HEK293 (cell line): Measurements from ENCODE around the gene SLC8A1.
A peak's percentile ranks its signal among the peaks of the same experiment; 100 is the strongest.

ENCODE experiments used
- CTCF ChIA-PET: fragments of 350-600 bp; formaldehyde crosslinking; extraction: SDS; loops from one replicate; lab custom pipeline; 2021; ENCODE audit warnings: antibody characterized with exemption; lab: Yijun Ruan, JAX
- POLR2A ChIA-PET: fragments of 300-600 bp; formaldehyde crosslinking; extraction: SDS; loops from one replicate; lab custom pipeline; 2020; ENCODE audit warnings: antibody characterized with exemption, inconsistent platforms; lab: Yijun Ruan, JAX
- H3K27ac ChIP-seq: fragments of 200-500 bp; sonication (Bioruptor generic); 2 replicates; pipeline ENCODE4 v1.5.1; 2014; ENCODE audit warnings: low read depth, low read length, control low read depth, inconsistent platforms; ENCODE audit errors: extremely low read depth
- H3K36me3 ChIP-seq, 2 experiments: fragments of 200-500 bp in 1 of 2; sonication (Bioruptor generic) in 1 of 2; 1 replicate in 1 of 2; 2 replicates in 1 of 2; pipeline ENCODE4 v1.5.1; 2014 to 2017; ENCODE audit warnings: inconsistent platforms in 2 of 2, low read length in 2 of 2; ENCODE audit not compliant: control insufficient read depth in 2 of 2, insufficient read depth in 1 of 2
- H3K4me1 ChIP-seq: fragments of 200-500 bp; sonication (Bioruptor generic); 2 replicates; pipeline ENCODE4 v1.5.1; 2014; ENCODE audit warnings: mild to moderate bottlenecking, low read length, inconsistent platforms; ENCODE audit not compliant: control insufficient read depth, insufficient read depth
- H3K4me3 ChIP-seq: 2 replicates; pipeline ENCODE4 v1.5.1; 2011; ENCODE audit warnings: low read depth, mild to moderate bottlenecking, control low read depth, low read length, moderate library complexity
- H3K9me3 ChIP-seq: fragments of 200-500 bp; sonication (Bioruptor generic); 2 replicates; pipeline ENCODE4 v1.5.1; 2014; ENCODE audit warnings: low read depth, low read length, inconsistent platforms; ENCODE audit not compliant: control insufficient read depth, insufficient read depth
- ATF2 ChIP-seq: fragments of 450-650 bp; formaldehyde crosslinking; IDR thresholded peaks from 2 replicates; pipeline ENCODE4 v1.5.1; 2016; ENCODE audit warnings: missing biosample characterization, missing genetic modification characterization, low read depth
- BCL11B ChIP-seq: fragments of 450-650 bp; formaldehyde crosslinking; IDR thresholded peaks from 2 replicates; pipeline ENCODE4 v1.5.1; 2016; ENCODE audit warnings: low read depth, missing biosample characterization, missing genetic modification characterization
- GLIS1 ChIP-seq: fragments of 450-650 bp; formaldehyde crosslinking; IDR thresholded peaks from 2 replicates; pipeline ENCODE4 v1.5.1; 2016; ENCODE audit warnings: missing biosample characterization, missing genetic modification characterization
- KLF9 ChIP-seq: fragments of 450-650 bp; formaldehyde crosslinking; IDR thresholded peaks from 2 replicates; pipeline ENCODE4 v1.5.1; 2016; ENCODE audit warnings: missing biosample characterization, missing genetic modification characterization, low read depth
- PRDM10 ChIP-seq: fragments of 450-650 bp; formaldehyde crosslinking; IDR thresholded peaks from 2 replicates; pipeline ENCODE4 v1.5.1; 2016; ENCODE audit warnings: missing biosample characterization, missing genetic modification characterization
- SCRT2 ChIP-seq: fragments of 450-650 bp; formaldehyde crosslinking; IDR thresholded peaks from 2 replicates; pipeline ENCODE4 v1.5.1; 2016; ENCODE audit warnings: missing biosample characterization, missing genetic modification characterization
- TCF7L2 ChIP-seq: IDR thresholded peaks from 2 replicates; pipeline ENCODE4 v1.6.1; 2011; ENCODE audit warnings: low read depth, mild to moderate bottlenecking, inconsistent platforms, low read length, moderate library complexity, borderline replicate concordance
- YY1 ChIP-seq: fragments of 450-650 bp; formaldehyde crosslinking; IDR thresholded peaks from 2 replicates; pipeline ENCODE4 v1.5.1; 2018; ENCODE audit warnings: missing biosample characterization, missing genetic modification characterization
- ZIC2 ChIP-seq: fragments of 450-650 bp; formaldehyde crosslinking; IDR thresholded peaks from 2 replicates; pipeline ENCODE4 v1.5.1; 2016; ENCODE audit warnings: missing biosample characterization, missing genetic modification characterization
- ZNF112 ChIP-seq: fragments of 450-650 bp; formaldehyde crosslinking; IDR thresholded peaks from 2 replicates; pipeline ENCODE4 v1.5.0; 2017; ENCODE audit warnings: missing biosample characterization, missing genetic modification characterization
- ZNF157 ChIP-seq: fragments of 450-650 bp; formaldehyde crosslinking; IDR thresholded peaks from 2 replicates; pipeline ENCODE4 v1.5.1; 2016; ENCODE audit warnings: missing biosample characterization, missing genetic modification characterization
- ZNF16 ChIP-seq: fragments of 450-650 bp; formaldehyde crosslinking; IDR thresholded peaks from 2 replicates; pipeline ENCODE4 v1.5.1; 2016; ENCODE audit warnings: low read depth, missing biosample characterization, missing genetic modification characterization
- ZNF174 ChIP-seq: fragments of 450-650 bp; formaldehyde crosslinking; IDR thresholded peaks from 2 replicates; pipeline ENCODE4 v1.5.0; 2017; ENCODE audit warnings: missing biosample characterization, mild to moderate bottlenecking, missing genetic modification characterization
- ZNF23 ChIP-seq: fragments of 450-650 bp; formaldehyde crosslinking; IDR thresholded peaks from 2 replicates; pipeline ENCODE4 v1.5.1; 2016; ENCODE audit warnings: missing biosample characterization, missing genetic modification characterization, borderline replicate concordance
- ZNF426 ChIP-seq: fragments of 450-650 bp; formaldehyde crosslinking; IDR thresholded peaks from 2 replicates; pipeline ENCODE4 v1.5.1; 2017; ENCODE audit warnings: missing biosample characterization, missing genetic modification characterization, mild to moderate bottlenecking, inconsistent platforms, moderate library complexity
- ZNF433 ChIP-seq: fragments of 450-650 bp; formaldehyde crosslinking; IDR thresholded peaks from 2 replicates; pipeline ENCODE4 v1.5.1; 2016; ENCODE audit warnings: missing biosample characterization, missing genetic modification characterization, low read depth
- ZNF48 ChIP-seq: fragments of 450-650 bp; formaldehyde crosslinking; IDR thresholded peaks from 2 replicates; pipeline ENCODE4 v1.5.1; 2016; ENCODE audit warnings: missing biosample characterization, missing genetic modification characterization
- ZNF513 ChIP-seq: fragments of 450-650 bp; IDR thresholded peaks from 2 replicates; pipeline ENCODE4 v1.5.1; 2018; ENCODE audit warnings: missing biosample characterization, missing genetic modification characterization
- ZNF560 ChIP-seq: fragments of 450-650 bp; formaldehyde crosslinking; IDR thresholded peaks from 2 replicates; pipeline ENCODE4 v1.5.1; 2017; ENCODE audit warnings: missing biosample characterization, missing genetic modification characterization, borderline replicate concordance
- ZNF629 ChIP-seq: fragments of 450-650 bp; formaldehyde crosslinking; IDR thresholded peaks from 2 replicates; pipeline ENCODE4 v1.5.1; 2017; ENCODE audit warnings: missing biosample characterization, missing genetic modification characterization
- ZNF677 ChIP-seq: fragments of 450-650 bp; IDR thresholded peaks from 2 replicates; pipeline ENCODE4 v1.5.0; 2018; ENCODE audit warnings: missing biosample characterization, mild to moderate bottlenecking, missing genetic modification characterization, moderate library complexity
- ZSCAN30 ChIP-seq: fragments of 450-650 bp; IDR thresholded peaks from 2 replicates; pipeline ENCODE4 v1.5.1; 2018; ENCODE audit warnings: missing biosample characterization, mild to moderate bottlenecking, missing genetic modification characterization, moderate library complexity

SLC8A1 gene

GRCh38 chr2:40131081-40131704 lies 320.7 kb downstream of the SLC8A1 start:
- no peak for TF ChIP-seq ZSCAN30 (tag by site-specific recombination)
- TF ChIP-seq BCL11B, result no peak
- no peak for TF ChIP-seq ZNF433
- no peak for TF ChIP-seq ZNF174 (tag by site-specific recombination)
- CTCF ChIA-PET, result no interaction called here
- no peaks in the 10 kb centered on the region for H3K36me3 ChIP-seq

GRCh38 chr2:40130251-40130994 lies 321.5 kb downstream of the SLC8A1 start:
- CTCF ChIA-PET, result no interaction called here
- Histone ChIP-seq H3K36me3 (no peaks in the 10 kb centered on the region), H3K9me3 (no peaks in the 10 kb centered on the region), H3K4me1 (no peaks in the 10 kb centered on the region), H3K4me3 (no peak overlapping the region), H3K27ac (no peak overlapping the region)
- TF ChIP-seq ZNF677 (tag by site-specific recombination) (no peak), ZNF48 (tag by site-specific recombination) (no peak), YY1 (tag by site-specific recombination) (no peak), SCRT2 (tag by site-specific recombination) (no peak), ZNF23 (tag by site-specific recombination) (no peak), ZNF629 (no peak)
- POLR2A ChIA-PET, result no interaction called here

More at GRCh38 chr2:40131081-40131704, 320.7 kb downstream of the SLC8A1 start:
- H3K4me3 ChIP-seq, result no peak overlapping the region
- no peaks in the 10 kb centered on the region for H3K4me1 ChIP-seq
- H3K9me3 ChIP-seq, result no peaks in the 10 kb centered on the region
- POLR2A ChIA-PET, result no interaction called here
- H3K27ac ChIP-seq, result no peak overlapping the region

- H3K9me3 ChIP-seq, result no peaks in the 10 kb centered on the region
- no peaks in the 10 kb centered on the region for H3K36me3 ChIP-seq
- TF ChIP-seq GLIS1 (tag by site-specific recombination) (no peak), ZIC2 (tag by site-specific recombination) (peak; percentile 24; the same call in 1 of the 2 replicates), ZNF426 (tag by site-specific recombination) (no peak), ZNF16 (tag by site-specific recombination) (no peak)
- H3K4me3 ChIP-seq, result no peak overlapping the region
- ChIA-PET CTCF (no interaction called here), POLR2A (no interaction called here)
- no peaks in the 10 kb centered on the region for H3K4me1 ChIP-seq
- H3K27ac ChIP-seq, result no peak overlapping the region
These were observed 322.2 kb downstream of the SLC8A1 start for GRCh38 chr2:40129725-40130124.

GRCh38 chr2:40128796-40129195 lies 323.1 kb downstream of the SLC8A1 start:
- ChIA-PET POLR2A (no interaction called here), CTCF (no interaction called here)
- H3K36me3 ChIP-seq, result no peaks in the 10 kb centered on the region
- no peaks in the 10 kb centered on the region for H3K4me1 ChIP-seq
- no peak overlapping the region for H3K27ac ChIP-seq
- no peak overlapping the region for H3K4me3 ChIP-seq
- no peaks in the 10 kb centered on the region for H3K9me3 ChIP-seq
- TF ChIP-seq TCF7L2 (no peak), ZNF157 (no peak), KLF9 (tag by site-specific recombination) (no peak), ZNF513 (tag by site-specific recombination) (no peak), ZNF560 (tag by site-specific recombination) (no peak), PRDM10 (tag by site-specific recombination) (no peak), ATF2 (tag by site-specific recombination) (no peak), ZNF112 (tag by site-specific recombination) (no peak)
